Astrocyte (in vitro differentiated cells and primary cell): ENCODE data around the gene CARM1. TPM values are rescaled to one million over a fixed set of nuclear protein-coding genes. Genes with fewer than 3 reads are reported as not detected.

ENCODE experiments used
- DNase-seq: peaks from one replicate; pipeline ENCODE4 v3.0.0-alpha.2; 2010; ENCODE audit warnings: low read depth
- FAIRE-seq: peaks from 2 replicates; lab custom pipeline; 2011; peaks lifted over from hg19 to GRCh38; lab: Jason Lieb, UNC
- H2AFZ ChIP-seq: 2 replicates; pipeline ENCODE4 v1.6.0; 2012; ENCODE audit warnings: low read depth, low read length, inconsistent platforms
- H3K27ac ChIP-seq: 2 replicates; pipeline ENCODE4 v1.5.1; 2011; ENCODE audit warnings: low read depth, low read length, inconsistent platforms
- H3K27me3 ChIP-seq: 2 replicates; pipeline ENCODE4 v1.6.0; 2011; ENCODE audit warnings: low read length, inconsistent platforms; ENCODE audit not compliant: insufficient read depth
- H3K36me3 ChIP-seq: 2 replicates; pipeline ENCODE4 v1.5.1; 2011; ENCODE audit warnings: low read length, inconsistent platforms; ENCODE audit not compliant: insufficient read depth
- H3K4me1 ChIP-seq: 2 replicates; pipeline ENCODE4 v1.5.1; 2011; ENCODE audit warnings: low read length, inconsistent platforms; ENCODE audit not compliant: insufficient read depth
- H3K4me2 ChIP-seq: 2 replicates; pipeline ENCODE4 v1.6.0; 2012; ENCODE audit warnings: low read length, inconsistent platforms
- H3K4me3 ChIP-seq: 2 replicates; pipeline ENCODE4 v1.5.1; 2011; ENCODE audit warnings: low read depth, mild to moderate bottlenecking, low read length, inconsistent platforms; ENCODE audit not compliant: insufficient read depth
- H3K79me2 ChIP-seq: 2 replicates; pipeline ENCODE4 v1.6.0; 2012; ENCODE audit warnings: mild to moderate bottlenecking, low read length, inconsistent platforms; ENCODE audit not compliant: insufficient read depth
- H3K9ac ChIP-seq: 2 replicates; pipeline ENCODE4 v1.6.0; 2012; ENCODE audit warnings: mild to moderate bottlenecking, low read length, inconsistent platforms
- H3K9me3 ChIP-seq: 2 replicates; pipeline ENCODE4 v1.5.1; 2012; ENCODE audit warnings: low read depth, mild to moderate bottlenecking, low read length, inconsistent platforms; ENCODE audit not compliant: insufficient read depth
- H4K20me1 ChIP-seq: 2 replicates; pipeline ENCODE4 v1.6.0; 2012; ENCODE audit warnings: low read length, inconsistent platforms; ENCODE audit not compliant: insufficient read depth
- H3K27ac Mint-ChIP-seq: one replicate; pipeline ENCODE4 v1.8.0; 2021; ENCODE audit warnings: mild to moderate bottlenecking, mixed read lengths; ENCODE audit not compliant: unreplicated experiment
- H3K27me3 Mint-ChIP-seq: one replicate; pipeline ENCODE4 v1.8.0; 2021; ENCODE audit warnings: low read depth, mixed read lengths; ENCODE audit not compliant: unreplicated experiment
- H3K36me3 Mint-ChIP-seq: one replicate; pipeline ENCODE4 v1.8.0; 2021; ENCODE audit warnings: low read depth, mixed read lengths; ENCODE audit not compliant: unreplicated experiment
- H3K4me1 Mint-ChIP-seq: one replicate; pipeline ENCODE4 v1.8.0; 2021; ENCODE audit warnings: low read depth, mixed read lengths; ENCODE audit not compliant: unreplicated experiment
- H3K4me3 Mint-ChIP-seq: one replicate; pipeline ENCODE4 v1.8.0; 2021; ENCODE audit warnings: mild to moderate bottlenecking, moderate library complexity, mixed read lengths; ENCODE audit not compliant: unreplicated experiment
- H3K9me3 Mint-ChIP-seq: one replicate; pipeline ENCODE4 v1.8.0; 2021; ENCODE audit warnings: mild to moderate bottlenecking, mixed read lengths; ENCODE audit not compliant: unreplicated experiment
- CTCF ChIP-seq: IDR thresholded peaks from 2 replicates; pipeline ENCODE4 v1.5.1; 2011; ENCODE audit warnings: low read depth, mild to moderate bottlenecking, inconsistent platforms, low read length, moderate library complexity; ENCODE audit not compliant: insufficient read depth
- EZH2 ChIP-seq: IDR thresholded peaks from 2 replicates; pipeline ENCODE4 v1.6.1; 2012; ENCODE audit warnings: mild to moderate bottlenecking, low read length, inconsistent platforms; ENCODE audit not compliant: insufficient read depth
- total RNA-seq: library from RNA; stranded (reverse); gene quantifications from 2 replicates; pipeline ENCODE4 v1.2.1, GENCODE V29; 2021

CARM1 gene
- total RNA-seq, 1 donor from 2014 or later = 62.6 TPM

GRCh38 chr19:10916602-10917001, 45.2 kb downstream of the CARM1 start:
- Mint-ChIP-seq H3K36me3 (peaks cover 11% of the 10 kb centered on the region), H3K27ac (no peak overlapping the region), H3K4me3 (no peak overlapping the region), H3K27me3 (no peaks in the 10 kb centered on the region), H3K9me3 (no peaks in the 10 kb centered on the region), H3K4me1 (peaks cover 13% of the 10 kb centered on the region)
- no peak for DNase-seq
- Histone ChIP-seq H3K27ac (no peak overlapping the region), H3K4me2 (no peak overlapping the region), H4K20me1 (peaks cover 33% of the 10 kb centered on the region), H2AFZ (no peak overlapping the region), H3K9me3 (no peaks in the 10 kb centered on the region), H3K36me3 (peaks cover 7% of the 10 kb centered on the region), H3K4me3 (no peak overlapping the region), H3K79me2 (no peaks in the 10 kb centered on the region), H3K9ac (no peak overlapping the region), H3K27me3 (no peaks in the 10 kb centered on the region), H3K4me1 (peaks cover 14% of the 10 kb centered on the region)
- no peak for FAIRE-seq
- TF ChIP-seq EZH2 (no peak), CTCF (no peak)

GRCh38 chr19:10918359-10918758, 47.0 kb downstream of the CARM1 start:
- H2AFZ ChIP-seq = no peak overlapping the region
- peaks cover 42% of the 10 kb centered on the region for H4K20me1 ChIP-seq
- H3K27me3 ChIP-seq = no peaks in the 10 kb centered on the region
- no peaks in the 10 kb centered on the region for H3K9me3 ChIP-seq
- H3K79me2 ChIP-seq = no peaks in the 10 kb centered on the region
- H3K4me3 ChIP-seq = no peak overlapping the region
- H3K36me3 ChIP-seq = peaks cover 11% of the 10 kb centered on the region
- H3K4me2 ChIP-seq = no peak overlapping the region
- Mint-ChIP-seq H3K4me3 (no peak overlapping the region), H3K27ac (no peak overlapping the region), H3K9me3 (no peaks in the 10 kb centered on the region), H3K4me1 (peaks cover 9% of the 10 kb centered on the region), H3K27me3 (no peaks in the 10 kb centered on the region), H3K36me3 (peaks cover 11% of the 10 kb centered on the region)
- no peak overlapping the region for H3K9ac ChIP-seq
- TF ChIP-seq CTCF (no peak), EZH2 (no peak)
- H3K27ac ChIP-seq = no peak overlapping the region
- peaks cover 14% of the 10 kb centered on the region for H3K4me1 ChIP-seq
- DNase-seq (no peak), FAIRE-seq (no peak)

GRCh38 chr19:10919352-10920287, 48.3 kb downstream of the CARM1 start:
- H3K4me3 Mint-ChIP-seq = no peak overlapping the region
- H3K36me3 ChIP-seq = peaks cover 11% of the 10 kb centered on the region

More at GRCh38 chr19:10919352-10920287, 48.3 kb downstream of the CARM1 start:
- Mint-ChIP-seq H3K4me1 (peaks cover 9% of the 10 kb centered on the region), H3K27me3 (no peaks in the 10 kb centered on the region), H3K36me3 (peaks cover 3% of the 10 kb centered on the region), H3K27ac (no peak overlapping the region), H3K9me3 (no peaks in the 10 kb centered on the region)
- H3K4me1 ChIP-seq = peaks cover 14% of the 10 kb centered on the region
- H3K4me2 ChIP-seq = no peak overlapping the region
- H3K9ac ChIP-seq = no peak overlapping the region
- no peak overlapping the region for H2AFZ ChIP-seq
- no peak overlapping the region for H3K4me3 ChIP-seq
- DNase-seq (no peak), FAIRE-seq (no peak)
- H3K79me2 ChIP-seq = peaks cover 5% of the 10 kb centered on the region
- H3K27ac ChIP-seq = no peak overlapping the region
- H3K27me3 ChIP-seq = no peaks in the 10 kb centered on the region
- no peaks in the 10 kb centered on the region for H3K9me3 ChIP-seq
- H4K20me1 ChIP-seq = peaks cover 45% of the 10 kb centered on the region
- TF ChIP-seq EZH2 (no peak), CTCF (no peak)
